PC-9 (cell line): ENCODE data around the gene DNAJB1. TPM values are rescaled to one million over a fixed set of nuclear protein-coding genes. Genes with fewer than 3 reads are reported as not detected.

Experiments
- BruUV-seq: library from RNA; stranded (reverse); fragments of 400-500 nt; replicated peaks from 2 replicates; lab custom pipeline; 2021; lab: Mats Ljungman, UMichigan
- CTCF ChIA-PET: fragments of 300-600 bp; sonication (Branson Sonifier 250); formaldehyde crosslinking; loops from one replicate; lab custom pipeline; 2022; ENCODE audit warnings: antibody characterized with exemption; lab: Charles Lee
- POLR2A ChIA-PET: fragments of 300-600 bp; sonication (Branson Sonifier 250); formaldehyde crosslinking; loops from one replicate; lab custom pipeline; 2022; ENCODE audit warnings: antibody characterized with exemption; ENCODE audit not compliant: unreplicated experiment; lab: Charles Lee
- DNase-seq, 2 experiments: peaks; one replicate each; pipeline versions ENCODE4 v3.0.0 to v3.0.0-alpha.2; 2015 to 2022; ENCODE audit warnings: mixed read lengths in 1 of 2
- H2AFZ ChIP-seq: fragments of 200-600 bp; sonication (generic); 2 replicates; pipeline ENCODE4 v1.8.1; 2017; ENCODE audit warnings: antibody characterized with exemption
- H3F3A ChIP-seq: fragments of 200-600 bp; sonication (generic); 2 replicates; pipeline ENCODE4 v1.8.1; 2017; ENCODE audit warnings: antibody characterized with exemption, mild to moderate bottlenecking, low read depth; ENCODE audit not compliant: insufficient read depth
- H3K27ac ChIP-seq: fragments of 200-600 bp; sonication (generic); 2 replicates; pipeline ENCODE4 v1.6.1; 2016; ENCODE audit warnings: mixed run types
- H3K27me3 ChIP-seq: fragments of 200-600 bp; sonication (generic); 2 replicates; pipeline ENCODE4 v1.6.1; 2016; ENCODE audit warnings: low read depth, mixed run types; ENCODE audit not compliant: insufficient read depth
- H3K36me3 ChIP-seq: fragments of 200-600 bp; sonication (generic); 2 replicates; pipeline ENCODE4 v1.6.1; 2016; ENCODE audit warnings: low read depth, mixed run types
- H3K4me1 ChIP-seq: fragments of 200-600 bp; sonication (generic); replicated peaks from 2 replicates; pipeline ENCODE4 v1.6.1; 2016; ENCODE audit warnings: mixed run types; ENCODE audit not compliant: insufficient read depth
- H3K4me2 ChIP-seq: fragments of 200-600 bp; sonication (generic); 2 replicates; pipeline ENCODE4 v1.6.1; 2017; ENCODE audit warnings: mixed run types
- H3K4me3 ChIP-seq: fragments of 200-600 bp; sonication (generic); 2 replicates; pipeline ENCODE4 v1.6.1; 2016; ENCODE audit warnings: mixed run types
- H3K79me2 ChIP-seq: fragments of 200-600 bp; sonication (generic); 2 replicates; pipeline ENCODE4 v1.6.1; 2017; ENCODE audit warnings: low read depth, mixed run types
- H3K9me2 ChIP-seq: fragments of 200-600 bp; sonication (generic); 2 replicates; pipeline ENCODE4 v1.8.1; 2017; ENCODE audit warnings: mild to moderate bottlenecking; ENCODE audit not compliant: insufficient read depth
- H3K9me3 ChIP-seq: fragments of 200-600 bp; sonication (generic); 2 replicates; pipeline ENCODE4 v1.8.1; 2016; ENCODE audit warnings: low read depth; ENCODE audit not compliant: insufficient read depth
- H4K20me1 ChIP-seq: fragments of 200-600 bp; sonication (generic); 2 replicates; pipeline ENCODE4 v1.8.1; 2017; ENCODE audit not compliant: insufficient read depth
- CTCF ChIP-seq: fragments of 200-600 bp; sonication (generic); conservative IDR thresholded peaks from 2 replicates; pipeline ENCODE4 v1.6.1; 2017; ENCODE audit warnings: mixed run types, antibody characterized with exemption, mild to moderate bottlenecking, moderate library complexity
- EZH2 ChIP-seq: fragments of 200-600 bp; sonication (generic); IDR thresholded peaks from 2 replicates; pipeline ENCODE4 v1.8.0; 2017; ENCODE audit warnings: antibody characterized with exemption, low read depth
- intact Hi-C: fragments of 100-400 bp; cut with micrococcal nuclease; formaldehyde crosslinking; loops from one replicate; pipeline ENCODE4 v1.10.0; 2022; ENCODE audit not compliant: unreplicated experiment
- total RNA-seq: library from RNA; stranded (reverse); gene quantifications from 2 replicates; pipeline ENCODE4 v1.2.3, GENCODE V29; 2021

Gene DNAJB1
- total RNA-seq, 1 experiment from 2014 or later, result 159 TPM

GRCh38 chr19:14487370-14488125 is 30.6 kb downstream of the DNAJB1 start:
- no peak for TF ChIP-seq CTCF
- no peak for TF ChIP-seq EZH2
- H3K4me2 ChIP-seq, result no peak overlapping the region
- no peak overlapping the region for H3K4me3 ChIP-seq
- no peak for DNase-seq
- H4K20me1 ChIP-seq, result peaks cover 86% of the 10 kb centered on the region
- ChIA-PET POLR2A (no interaction called here), CTCF (interaction anchor here (0.6 kb wide), 1 partner anchor 63 kb away, joined by 3 read pairs; no protein-coding TSS in a partner anchor)
- peaks cover 46% of the 10 kb centered on the region for H3K36me3 ChIP-seq
- H3K27me3 ChIP-seq, result no peaks in the 10 kb centered on the region
- no peak overlapping the region for H2AFZ ChIP-seq
- peaks cover 87% of the 10 kb centered on the region for H3K79me2 ChIP-seq
- intact Hi-C loops, result no loop called here
- H3K9me2 ChIP-seq, result no peaks in the 10 kb centered on the region
- no TSS peak for BruUV-seq
- no peak overlapping the region for H3K27ac ChIP-seq
- no peaks in the 10 kb centered on the region for H3K4me1 ChIP-seq
- H3K9me3 ChIP-seq, result no peaks in the 10 kb centered on the region
- H3F3A ChIP-seq, result peaks cover 65% of the 10 kb centered on the region

GRCh38 chr19:14482172-14482941 is 35.8 kb downstream of the DNAJB1 start:
- intact Hi-C loops, result no loop called here
- H4K20me1 ChIP-seq, result peaks cover 86% of the 10 kb centered on the region

More at GRCh38 chr19:14482172-14482941, 35.8 kb downstream of the DNAJB1 start:
- Histone ChIP-seq H3K9me3 (no peaks in the 10 kb centered on the region), H2AFZ (no peak overlapping the region), H3F3A (peaks cover 84% of the 10 kb centered on the region), H3K27me3 (no peaks in the 10 kb centered on the region), H3K4me1 (peaks cover 9% of the 10 kb centered on the region), H3K4me2 (no peak overlapping the region), H3K79me2 (peaks cover 47% of the 10 kb centered on the region), H3K36me3 (peaks cover 51% of the 10 kb centered on the region), H3K4me3 (no peak overlapping the region), H3K9me2 (no peaks in the 10 kb centered on the region), H3K27ac (no peak overlapping the region)
- TF ChIP-seq CTCF (no peak), EZH2 (no peak)
- DNase-seq, result no peak
- ChIA-PET CTCF (no interaction called here), POLR2A (no interaction called here)
- BruUV-seq, result no TSS peak
